GM18502 (cell line): ENCODE results near the gene KCTD12.

ENCODE experiments used
- ATAC-seq: cut with Tn5 transposase; IDR thresholded peaks from one replicate; pipeline ENCODE4 v1.9.1; 2021; ENCODE audit warnings: mild to moderate bottlenecking; ENCODE audit not compliant: unreplicated experiment, poor library complexity

Gene KCTD12

DNA sequence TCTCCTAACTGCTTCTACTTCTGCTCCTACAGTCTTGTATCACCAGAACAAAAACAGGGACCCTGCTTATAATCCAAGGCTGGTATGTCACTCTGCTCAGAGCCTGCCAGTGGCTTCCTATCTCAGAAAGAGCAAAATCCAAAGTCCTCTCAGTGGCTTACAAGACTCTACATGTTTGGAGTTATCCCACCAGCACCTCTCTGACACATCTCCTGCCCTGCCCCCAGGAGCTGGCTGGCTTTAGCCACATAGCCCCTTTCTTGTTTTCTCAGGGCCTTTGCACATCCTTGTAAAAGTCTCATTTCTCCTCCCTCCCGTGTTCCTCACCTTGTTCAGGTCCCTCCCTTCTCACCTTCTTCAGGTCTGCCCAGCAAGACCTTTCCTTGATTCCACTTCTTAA lies 2.2 kb upstream of the KCTD12 start:
- no peak for ATAC-seq

- ATAC-seq: no peak
These were observed 915 bp upstream of the KCTD12 start for GRCh38 chr13:76887076-76887563.

DNA sequence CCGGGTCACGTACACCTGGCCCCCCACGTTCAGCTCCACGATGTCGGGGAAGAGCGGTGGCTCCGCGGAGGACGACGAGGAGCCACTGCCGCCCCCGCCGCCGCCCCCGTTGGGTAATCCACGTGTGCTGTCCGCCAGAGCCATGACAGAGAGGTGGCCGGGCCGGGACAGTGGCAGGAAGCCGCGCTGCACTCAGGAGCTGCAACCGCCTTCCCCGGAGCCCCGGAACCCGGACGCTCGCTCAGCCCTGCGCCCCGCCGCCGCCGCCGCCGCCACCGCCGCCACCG lies 257 bp downstream of the KCTD12 start:
- ATAC-seq: peak; percentile 28

GRCh38 chr13:76885203-76886004 lies 801 bp downstream of the KCTD12 start:
- ATAC-seq: peak; percentile 52

GRCh38 chr13:76884907-76885202 lies 1.4 kb downstream of the KCTD12 start:
- no peak for ATAC-seq

GRCh38 chr13:76884186-76884906 lies 1.9 kb downstream of the KCTD12 start:
- no peak for ATAC-seq

GRCh38 chr13:76883236-76883635 lies 3.0 kb downstream of the KCTD12 start:
- no peak for ATAC-seq

DNA sequence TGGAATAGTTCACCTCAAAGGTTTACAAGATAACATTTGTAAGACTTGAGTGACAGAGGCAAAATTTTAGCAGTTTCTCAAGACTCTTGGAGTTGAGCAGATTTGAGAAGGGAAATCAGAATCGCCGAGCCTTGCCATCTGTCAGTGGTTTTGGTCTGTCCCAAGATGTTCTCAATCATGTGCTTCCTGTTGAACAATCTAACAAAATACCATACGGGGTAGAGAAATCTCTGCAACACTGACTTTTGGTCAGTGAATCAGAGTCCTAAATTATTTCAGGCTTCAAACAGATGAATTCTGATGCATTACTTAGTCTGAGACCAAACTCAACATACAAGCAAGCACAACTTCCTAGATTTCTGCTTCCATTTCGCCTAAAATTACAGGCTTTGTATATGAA lies 3.8 kb downstream of the KCTD12 start:
- no peak for ATAC-seq

DNA sequence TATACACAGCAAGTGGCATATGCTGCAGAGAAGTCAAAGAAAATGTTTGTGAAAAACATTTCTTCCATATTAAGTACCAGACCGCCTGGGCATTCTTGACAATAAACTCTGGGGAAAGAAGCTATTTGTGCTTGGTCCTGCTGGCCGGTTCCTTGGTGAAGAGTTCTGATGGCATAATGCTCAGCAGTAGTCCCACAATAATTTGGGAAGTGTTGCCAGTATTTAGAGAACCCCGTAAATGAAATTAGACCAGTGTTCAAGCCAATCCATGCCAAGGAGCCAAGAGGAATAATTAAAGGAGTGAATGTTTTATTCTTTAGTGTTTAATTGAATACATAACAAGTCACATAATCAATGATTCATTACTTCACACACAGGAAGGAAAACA lies 6.3 kb downstream of the KCTD12 start:
- ATAC-seq: no peak

GRCh38 chr13:76879203-76879882 lies 6.9 kb downstream of the KCTD12 start:
- ATAC-seq: peak; percentile 97

DNA sequence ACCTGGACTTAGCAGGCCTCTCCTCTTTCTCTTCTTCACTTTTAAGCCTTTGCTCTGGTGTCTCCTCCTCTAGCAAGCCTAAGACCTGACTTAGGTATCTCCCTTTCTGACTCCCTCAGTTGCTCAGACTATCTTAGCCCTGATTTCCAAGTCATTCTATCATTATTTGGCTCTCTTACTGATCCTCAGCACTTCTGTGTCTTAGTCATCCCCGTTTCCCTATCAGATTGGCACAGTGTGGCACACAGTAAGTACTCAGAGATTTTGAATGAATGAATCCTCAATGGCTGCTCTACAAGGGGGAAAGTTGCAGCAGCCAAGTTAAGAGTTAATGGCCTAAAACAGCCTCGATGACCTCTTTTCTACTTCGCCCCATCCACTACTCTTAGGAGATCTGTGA lies 8.2 kb downstream of the KCTD12 start:
- no peak for ATAC-seq

- no peak for ATAC-seq
These were observed 10.9 kb downstream of the KCTD12 start for GRCh38 chr13:76875271-76875815.

DNA sequence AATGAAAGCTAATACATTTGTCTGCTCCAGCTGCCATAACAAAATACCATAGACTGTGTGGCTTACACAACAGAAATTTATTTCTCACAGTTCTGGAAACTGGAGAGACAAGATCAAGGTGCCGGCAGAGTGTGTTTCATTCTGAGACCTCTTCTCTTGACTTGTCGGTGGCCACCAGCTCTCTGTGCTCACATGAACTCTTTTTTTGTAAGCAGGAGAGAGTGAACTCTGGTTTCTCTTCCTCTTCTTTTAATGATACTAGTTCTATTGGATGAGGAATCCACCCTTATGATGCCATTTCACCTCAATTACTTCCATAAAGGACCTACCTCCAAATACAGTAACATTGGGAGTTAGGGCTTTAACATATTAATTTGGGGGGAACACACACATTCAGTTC lies 11.7 kb downstream of the KCTD12 start:
- peak; percentile 81 for ATAC-seq

DNA sequence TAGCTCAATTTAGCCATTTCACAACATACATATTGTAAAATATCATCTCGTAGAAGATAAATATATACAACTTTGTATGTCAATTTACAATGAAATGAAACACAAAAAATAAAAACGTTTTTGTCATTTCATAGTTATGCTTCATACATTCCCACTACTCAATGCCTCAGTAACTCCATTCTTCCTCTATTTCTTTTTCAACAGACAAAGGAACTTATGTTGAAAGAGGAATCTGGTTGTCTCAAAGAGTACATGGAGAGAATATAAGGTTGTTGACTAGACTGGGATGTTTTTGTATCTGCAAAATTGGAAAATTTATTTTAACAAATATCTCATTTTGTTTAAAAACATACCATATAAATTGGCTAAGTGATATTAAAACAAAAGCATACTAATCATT lies 12.8 kb downstream of the KCTD12 start:
- ATAC-seq: no peak

DNA sequence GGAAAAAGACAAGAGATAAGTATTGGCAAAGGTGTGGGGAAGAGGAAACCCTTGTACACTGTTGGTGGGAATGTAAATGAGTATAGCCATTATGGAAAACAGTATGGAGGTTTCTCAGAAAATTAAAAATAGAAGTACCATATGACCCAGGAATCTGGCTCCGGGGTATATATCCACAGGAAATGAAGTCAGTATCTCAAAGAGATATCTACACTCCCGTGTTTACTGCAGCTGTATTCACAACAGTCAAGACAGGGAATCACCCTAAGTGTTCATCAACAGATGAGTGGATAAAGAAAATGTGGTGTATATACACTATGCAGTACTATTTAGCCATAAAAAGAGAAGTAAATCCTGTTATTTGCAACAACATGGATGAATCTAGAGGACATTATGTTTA lies 13.5 kb downstream of the KCTD12 start:
- no peak for ATAC-seq

GRCh38 chr13:76871432-76871831 lies 14.8 kb downstream of the KCTD12 start:
- ATAC-seq: no peak

- no peak for ATAC-seq
These were observed 17.8 kb downstream of the KCTD12 start for GRCh38 chr13:76868371-76868770.

DNA sequence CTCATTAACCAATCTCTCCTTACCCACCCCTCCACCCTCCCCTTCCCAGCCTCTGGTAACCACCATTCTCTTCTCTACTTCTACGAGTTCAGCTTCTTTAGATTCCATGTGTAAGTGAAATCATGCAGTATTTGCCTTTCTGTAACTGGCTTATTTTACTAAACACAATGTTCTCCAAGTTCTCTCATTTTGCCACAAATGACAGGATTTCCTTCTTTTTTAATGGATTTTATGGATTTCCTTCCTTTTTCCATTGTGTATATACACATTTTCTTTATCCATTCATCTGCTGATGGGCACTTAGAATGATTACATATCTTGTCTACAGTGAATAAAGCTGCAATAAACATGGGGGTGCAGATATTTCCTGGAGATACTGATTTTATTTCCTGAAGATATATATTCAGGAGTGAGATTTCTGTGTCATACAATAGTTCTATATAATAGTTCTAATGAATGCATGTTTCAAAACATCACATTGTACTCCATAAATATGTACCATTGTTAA lies 20.2 kb downstream of the KCTD12 start:
- ATAC-seq: no peak

DNA sequence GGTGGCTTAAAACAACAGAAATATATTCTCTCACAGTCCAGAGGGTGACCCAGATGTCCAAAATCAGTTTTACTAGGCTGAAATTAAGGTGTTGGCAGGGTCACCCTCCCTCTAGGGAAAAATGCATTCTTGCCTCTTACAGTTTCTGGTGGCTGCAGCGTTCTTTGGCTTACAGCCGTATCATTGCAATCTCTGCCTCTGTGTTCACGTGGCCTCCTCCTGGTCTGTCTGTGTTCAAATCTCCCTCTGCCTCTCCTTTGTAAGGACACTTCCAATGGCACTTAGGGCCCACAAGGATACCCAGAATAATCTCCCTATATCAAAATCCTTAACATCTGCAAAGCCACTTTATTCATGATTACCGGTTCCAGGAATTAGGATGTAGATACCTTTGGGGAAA lies 21.1 kb downstream of the KCTD12 start:
- no peak for ATAC-seq

GRCh38 chr13:76864259-76864658 lies 21.9 kb downstream of the KCTD12 start:
- no peak for ATAC-seq

GRCh38 chr13:76863022-76863421 lies 23.2 kb downstream of the KCTD12 start:
- ATAC-seq: no peak
